Measurements from ENCODE around the gene ABCA4. TPM values are rescaled to one million over a fixed set of nuclear protein-coding genes. Genes with fewer than 3 reads are reported as not detected.

Gene ABCA4
- total and polyA plus RNA-seq, 2 of the 8 experiments (the other 6 are each of a cell fraction or from before 2014, with no cell fraction given) = 0.06 TPM; not detected in 1

GRCh38 chr1:93992954-93993353, 128.0 kb downstream of the ABCA4 start:
- Histone ChIP-seq H3K79me1 (ENCODE audit: low read depth, low read length) (no peaks in the 10 kb centered on the region), H3K56ac (replicated peaks; ENCODE audit: insufficient read length, low read depth, low read length) (no peak overlapping the region), H3K23ac (ENCODE audit: insufficient read length) (no peak overlapping the region), H3K9ac (replicated peaks in 1 of 4; ENCODE audit: extremely low read depth in 1 of 4, low read depth in 3 of 4, low read length in 3 of 4) (no peak overlapping the region), H3K36me3 (ENCODE audit: control insufficient read depth in 2 of 4, insufficient read depth in 4 of 4, low read length in 3 of 4) (no peaks in the 10 kb centered on the region), H2BK5ac (ENCODE audit: low read depth, low read length) (no peak overlapping the region), H3K4me1 (replicated peaks in 1 of 4; ENCODE audit: control insufficient read depth in 3 of 4, insufficient read depth in 4 of 4, low read length in 3 of 4) (peaks cover 0 to 3% (median 0%) of the 10 kb centered on the region in 4 experiments; a peak in 2 of 7 replicates), H4K5ac (ENCODE audit: insufficient read length, low read depth, low read length) (no peak overlapping the region), H3K79me2 (ENCODE audit: control insufficient read depth in 1 of 2, insufficient read depth in 2 of 2, low read length in 2 of 2) (no peaks in the 10 kb centered on the region), H3K4ac (replicated peaks; ENCODE audit: insufficient read length, low read depth, low read length) (no peak overlapping the region), H3K27me3 (replicated peaks in 1 of 4; ENCODE audit: control insufficient read depth in 3 of 4, extremely low read depth in 1 of 4, insufficient read depth in 3 of 4, low read length in 3 of 4) (no peaks in the 10 kb centered on the region), H2BK12ac (ENCODE audit: low read depth, low read length) (no peak overlapping the region), H3K23me2 (ENCODE audit: low read depth, low read length) (no peaks in the 10 kb centered on the region), H3K14ac (ENCODE audit: insufficient read length) (no peak overlapping the region), H4K91ac (replicated peaks; ENCODE audit: insufficient read length, low read length) (no peak overlapping the region), H3K4me3 (ENCODE audit: extremely low read depth in 1 of 4, insufficient read depth in 2 of 4, low read depth in 3 of 4, low read length in 4 of 4) (no peak overlapping the region), H2BK120ac (replicated peaks; ENCODE audit: low read depth, low read length) (no peak overlapping the region), H2BK15ac (ENCODE audit: low read length) (no peak overlapping the region), H3K27ac (ENCODE audit: low read depth, low read length) (no peak overlapping the region), H3K18ac (ENCODE audit: extremely low read depth, low read length) (no peak overlapping the region), H3K9me3 (ENCODE audit: insufficient read depth in 2 of 2, low read depth in 1 of 2, low read length in 1 of 2) (no peaks in the 10 kb centered on the region), H2BK20ac (ENCODE audit: low read length) (no peak overlapping the region), H4K20me1 (replicated peaks in 1 of 2; ENCODE audit: control insufficient read depth in 1 of 2, insufficient read depth in 2 of 2, low read length in 2 of 2) (no peaks in the 10 kb centered on the region), H2AFZ (ENCODE audit: low read length) (no peak overlapping the region), H2AK5ac (ENCODE audit: low read depth, low read length) (no peak overlapping the region), H3K4me2 (ENCODE audit: insufficient read depth in 1 of 2, low read depth in 2 of 2, low read length in 2 of 2) (no peak overlapping the region), H4K8ac (ENCODE audit: extremely low read depth, insufficient read depth, low read length) (no peak overlapping the region)
- DNase-seq (ENCODE audit: low read depth in 1 of 2, low spot score in 2 of 2) (no peak), FAIRE-seq (no peak)
- TF ChIP-seq NANOG (IDR thresholded peaks at IDR 0.05; ENCODE audit: insufficient read depth, low read depth, low read length, poor library complexity, severe bottlenecking) (no peak), TCF12 (IDR thresholded peaks at IDR 0.05; ENCODE audit: low read depth, low read length) (no peak), SP1 (IDR thresholded peaks at IDR 0.05; ENCODE audit: low read depth, low read length) (no peak), FOSL1 (IDR thresholded peaks at IDR 0.05; ENCODE audit: insufficient read depth, low read depth, low read length) (no peak), CHD1 (IDR thresholded peaks at IDR 0.05; ENCODE audit: low read depth, low read length) (no peak), SUZ12 (IDR thresholded peaks at IDR 0.05; ENCODE audit: low read length) (no peak), CBX5 (IDR thresholded peaks at IDR 0.05; ENCODE audit: low read depth, low read length) (no peak), EGR1 (IDR thresholded peaks at IDR 0.05; ENCODE audit: borderline replicate concordance, low read depth, low read length) (no peak)
- CTCF ChIA-PET (ENCODE audit: partially characterized antibody) = interaction anchor here (0.6 to 5.3 kb wide), 6 partner anchors 13 to 1108 kb away, joined by 3 to 46 read pairs (median 4); no protein-coding TSS in a partner anchor
- 94% methylated on average over 10 of the region's 10 CpGs; no CpG with 5 or more reads in 1 of the 2 experiments for WGBS, 2 experiments (ENCODE audit: extremely low coverage in 1 of 2, insufficient coverage in 1 of 2, insufficient read length in 1 of 2, insufficient replicate concordance in 2 of 2, low coverage in 1 of 2, low lambda C conversion rate in 2 of 2, missing lambda C conversion rate in 1 of 2)
- POLR2A ChIA-PET (ENCODE audit: partially characterized antibody) = no interaction called here
